SK-N-SH (cell line): ENCODE data around the gene LMAN1L.

ENCODE experiments used
- CTCF ChIP-seq: fragments of 200-600 bp; sonication (generic); IDR thresholded peaks from 2 replicates; pipeline ENCODE4 v1.6.1; 2017; ENCODE audit warnings: antibody characterized with exemption, mild to moderate bottlenecking, moderate library complexity
- MXI1 ChIP-seq: IDR thresholded peaks from 2 replicates; pipeline ENCODE4 v1.6.1; 2012; ENCODE audit warnings: mild to moderate bottlenecking, low read depth, low read length, improper control_type of control experiment
- POLR2AphosphoS5 ChIP-seq: IDR thresholded peaks from 2 replicates; pipeline ENCODE4 v1.6.1; 2012; ENCODE audit warnings: low read depth, low read length
- REST ChIP-seq: IDR thresholded peaks from 2 replicates; pipeline ENCODE4 v1.6.1; 2012; ENCODE audit warnings: mild to moderate bottlenecking, low read depth, low read length, moderate library complexity
- RFX5 ChIP-seq: IDR thresholded peaks from 2 replicates; pipeline ENCODE4 v1.6.1; 2012; ENCODE audit warnings: mild to moderate bottlenecking, improper control_type of control experiment, low read length
- TEAD4 ChIP-seq: IDR thresholded peaks from 2 replicates; pipeline ENCODE4 v1.4.0; 2012; ENCODE audit warnings: mild to moderate bottlenecking, borderline replicate concordance; ENCODE audit not compliant: insufficient read depth
- USF2 ChIP-seq: fragments of 150-350 bp; IDR thresholded peaks from 2 replicates; pipeline ENCODE4 v1.6.1; 2017; ENCODE audit warnings: antibody characterized with exemption, low read length, low read depth, borderline replicate concordance

GRCh38 chr15:74808840-74809229 lies 3.8 kb upstream of the LMAN1L start:
- TF ChIP-seq POLR2AphosphoS5 (no peak), REST (no peak), CTCF (no peak), USF2 (no peak), TEAD4 (no peak), RFX5 (no peak), MXI1 (no peak)
